Gastroesophageal sphincter (tissue), 3 donors: ENCODE results near the gene SCFD2.

Experiments used
- CTCF ChIP-seq, 4 experiments: fragments of 200-600 bp in 2 of 4; fragments of 450-650 bp in 2 of 4; sonication (generic) in 1 of 4; IDR thresholded peaks; one replicate each; pipeline ENCODE4 v1.5.1; 2017 to 2019; ENCODE audit warnings: antibody characterized with exemption in 4 of 4, mild to moderate bottlenecking in 2 of 4, moderate library complexity in 2 of 4
- EP300 ChIP-seq: sonication (generic); formaldehyde crosslinking; IDR thresholded peaks from one replicate; pipeline ENCODE4 v1.6.1; 2017; ENCODE audit warnings: antibody characterized with exemption, mild to moderate bottlenecking
- POLR2A ChIP-seq, 2 donors: fragments of 450-650 bp; IDR thresholded peaks; one replicate each; pipeline ENCODE4 v1.6.1; 2017; ENCODE audit warnings: antibody characterized with exemption in 2 of 2, mild to moderate bottlenecking in 2 of 2, moderate library complexity in 1 of 2
- POLR2AphosphoS5 ChIP-seq: sonication (generic); formaldehyde crosslinking; IDR thresholded peaks from one replicate; pipeline ENCODE4 v1.6.1; 2017; ENCODE audit warnings: antibody characterized with exemption

- TF ChIP-seq POLR2A (IDR thresholded peaks at IDR 0.05), result no peak
- no peak for TF ChIP-seq CTCF (IDR thresholded peaks at IDR 0.05)
- TF ChIP-seq POLR2AphosphoS5, result no peak
- TF ChIP-seq EP300, result no peak
These were observed 91.1 kb downstream of the SCFD2 start for GRCh38 chr4:53274609-53275268.
